Measurements from ENCODE around the gene ERBB4.
A peak's percentile ranks its signal among the peaks of the same experiment; 100 is the strongest.
"Not testable (repeated sequence)": the region's sequence is repeated elsewhere in the genome, so short reads cannot be mapped to it uniquely, and the experiment has no call there.

ERBB4 gene

GRCh38 chr2:212223696-212224095, 314.9 kb downstream of the ERBB4 start:
- no peak for DNase-seq (ENCODE audit: low spot score)

- no peak for DNase-seq (ENCODE audit: low spot score)
Measured at GRCh38 chr2:212213191-212213590, 325.4 kb downstream of the ERBB4 start.

DNA sequence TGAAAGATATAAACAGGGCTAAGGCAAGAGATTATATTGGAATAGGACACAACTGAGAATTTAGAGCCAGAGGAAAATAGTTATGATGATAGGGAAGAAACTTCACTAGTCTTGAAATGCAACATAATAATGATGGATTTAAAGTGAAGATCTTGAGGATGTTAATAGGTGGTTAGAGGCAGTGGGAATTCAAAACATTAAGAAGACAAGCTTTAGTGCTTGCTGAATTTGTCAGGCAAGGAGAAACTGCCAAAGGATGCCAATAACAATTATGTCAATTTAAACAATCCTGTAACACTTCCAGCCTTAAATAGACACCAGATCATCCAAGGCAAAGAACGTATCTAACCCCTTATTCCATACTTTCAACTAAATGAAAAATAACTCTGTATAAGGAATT, 330.1 kb downstream of the ERBB4 start:
- no peak for DNase-seq (ENCODE audit: low spot score)

GRCh38 chr2:212197776-212198175, 340.8 kb downstream of the ERBB4 start:
- no peak for DNase-seq (ENCODE audit: low spot score)

- DNase-seq (ENCODE audit: low spot score), result no peak
Measured at GRCh38 chr2:212195626-212196025, 343.0 kb downstream of the ERBB4 start.

- DNase-seq (ENCODE audit: low spot score), result no peak
Measured at GRCh38 chr2:212194396-212194795, 344.2 kb downstream of the ERBB4 start.

GRCh38 chr2:212193803-212194202, 344.8 kb downstream of the ERBB4 start:
- DNase-seq (ENCODE audit: low spot score), result no peak

DNA sequence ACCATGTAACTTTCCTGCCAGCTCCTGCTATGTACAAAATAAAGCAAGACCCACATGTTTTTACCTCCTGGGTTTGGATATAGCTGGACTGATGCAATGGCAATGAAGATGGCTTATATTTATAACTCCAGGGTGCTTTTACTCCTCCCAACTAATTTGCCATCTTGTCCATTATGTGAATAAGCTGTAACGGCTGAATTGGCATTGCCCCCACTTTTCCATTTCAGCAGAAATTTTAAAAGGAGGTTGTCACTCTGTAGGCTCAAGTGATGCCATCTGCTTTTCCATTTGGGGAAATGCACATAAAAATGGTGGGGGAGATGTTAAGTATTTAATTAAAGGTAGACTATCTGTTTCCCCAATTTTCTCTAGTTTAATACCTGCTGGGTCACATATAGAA, 345.5 kb downstream of the ERBB4 start:
- no peak for DNase-seq (ENCODE audit: low spot score)

- not testable (repeated sequence) for DNase-seq (ENCODE audit: low spot score)
Measured at GRCh38 chr2:212191438-212191837, 347.2 kb downstream of the ERBB4 start.

DNA sequence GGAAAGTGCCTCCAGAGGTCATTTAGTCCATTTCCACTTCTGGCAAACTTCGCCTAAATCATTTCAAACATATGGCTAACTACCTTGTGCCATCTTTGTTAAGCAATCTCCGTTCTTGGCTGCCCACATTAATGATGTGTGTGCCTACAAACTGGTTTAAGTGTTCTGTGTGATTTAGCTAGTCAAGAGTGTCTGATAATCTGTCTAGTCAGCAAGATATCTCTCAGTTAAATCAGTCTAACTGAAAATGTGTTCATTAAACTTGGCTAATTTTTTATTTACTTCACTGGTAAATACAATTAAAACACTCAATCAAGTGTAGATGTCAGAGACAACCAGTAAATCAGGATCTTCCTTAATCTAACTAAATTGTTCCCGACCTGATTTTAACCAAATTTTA, 352.4 kb downstream of the ERBB4 start:
- no peak for DNase-seq (ENCODE audit: low spot score)

- DNase-seq (ENCODE audit: low spot score), result no peak
Measured at GRCh38 chr2:212181646-212182045, 357.0 kb downstream of the ERBB4 start.

DNA sequence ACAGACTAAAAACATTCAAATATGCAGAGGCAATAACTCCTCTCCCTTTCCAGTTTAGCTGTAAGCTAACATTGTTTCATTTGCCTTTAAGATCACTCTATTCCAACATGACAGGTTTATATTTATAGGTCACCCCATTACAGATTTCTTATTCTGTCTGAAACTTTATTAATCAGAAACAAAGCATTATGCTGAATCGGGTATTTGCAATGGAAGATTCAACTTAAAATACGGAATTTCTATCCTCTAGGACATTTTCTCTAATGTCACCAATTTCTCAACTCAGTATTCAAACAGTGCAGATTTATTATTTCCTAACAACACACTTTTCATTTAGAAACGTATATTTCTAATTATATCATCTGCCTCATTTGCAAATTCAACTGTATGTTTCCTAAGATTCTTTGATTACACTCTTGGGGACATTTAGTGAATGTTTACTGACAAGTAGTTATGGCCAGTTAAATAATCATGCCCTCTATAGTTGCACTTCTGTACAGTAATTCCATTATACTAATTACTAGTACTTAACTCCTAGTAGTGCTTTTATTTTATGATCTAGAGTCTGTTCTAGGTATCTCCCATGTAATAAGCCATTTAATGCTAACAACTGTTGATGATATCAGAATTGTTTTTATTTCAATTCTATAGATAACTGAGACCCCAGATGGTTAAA, 358.1 kb downstream of the ERBB4 start:
- no peak for DNase-seq (ENCODE audit: low spot score)

DNA sequence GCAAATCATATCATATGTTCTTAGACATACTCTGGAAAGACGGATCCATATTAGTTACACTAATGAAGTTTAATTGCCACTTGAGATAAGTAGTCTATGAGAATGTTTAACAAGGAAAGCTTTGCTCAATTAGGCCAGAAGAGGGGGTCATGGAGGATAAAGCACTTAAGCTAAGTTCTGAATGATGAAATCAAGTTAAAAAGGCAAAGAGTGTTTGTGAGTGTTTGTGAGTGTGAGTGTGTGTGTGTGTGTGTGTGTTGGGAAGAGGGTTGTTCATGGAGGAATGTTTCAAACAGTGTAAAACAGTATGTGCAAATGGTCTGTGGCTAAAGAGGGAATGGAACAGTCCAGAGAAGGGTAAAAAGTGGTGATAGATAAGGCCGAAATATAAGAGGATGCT, 360.9 kb downstream of the ERBB4 start:
- no peak for DNase-seq (ENCODE audit: low spot score)

- no peak for DNase-seq (ENCODE audit: low spot score)
Measured at GRCh38 chr2:212176151-212176550, 362.5 kb downstream of the ERBB4 start.

DNA sequence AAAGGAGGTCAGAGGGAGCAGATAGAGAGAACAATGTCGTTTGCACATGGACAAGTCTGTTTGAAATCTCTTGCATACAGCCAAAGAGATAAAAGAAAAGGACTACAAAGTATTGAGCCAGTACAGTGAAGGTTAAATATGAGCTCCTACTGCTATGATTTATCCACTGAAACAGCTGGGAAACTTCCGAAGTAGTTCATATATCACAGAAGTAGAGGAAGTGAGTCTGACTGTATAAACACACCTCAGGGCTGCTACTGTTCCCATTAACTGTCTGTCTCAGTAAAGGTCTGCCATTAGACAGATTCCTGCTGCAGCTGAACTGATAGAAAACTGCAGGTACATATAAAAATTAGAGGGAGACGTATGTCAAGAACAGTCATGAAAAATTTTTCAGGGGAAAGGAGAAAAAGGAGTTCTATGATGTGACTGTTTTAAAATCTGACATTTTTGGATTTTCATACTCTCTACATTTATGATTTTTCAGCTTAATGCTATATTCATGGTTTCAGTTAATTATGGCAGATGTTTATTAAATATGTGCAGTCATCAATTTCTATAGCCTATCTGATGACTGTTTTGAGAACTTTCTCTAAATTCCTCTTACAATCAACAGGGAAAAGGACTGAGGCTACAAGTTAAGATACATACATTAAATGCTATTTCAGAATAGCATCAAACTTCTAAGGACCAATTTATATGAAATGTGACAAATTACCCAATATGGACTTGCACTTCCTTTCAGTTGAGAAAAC, 364.7 kb downstream of the ERBB4 start:
- DNase-seq (ENCODE audit: low spot score), result no peak

GRCh38 chr2:212173331-212173730, 365.3 kb downstream of the ERBB4 start:
- no peak for DNase-seq (ENCODE audit: low spot score)

DNA sequence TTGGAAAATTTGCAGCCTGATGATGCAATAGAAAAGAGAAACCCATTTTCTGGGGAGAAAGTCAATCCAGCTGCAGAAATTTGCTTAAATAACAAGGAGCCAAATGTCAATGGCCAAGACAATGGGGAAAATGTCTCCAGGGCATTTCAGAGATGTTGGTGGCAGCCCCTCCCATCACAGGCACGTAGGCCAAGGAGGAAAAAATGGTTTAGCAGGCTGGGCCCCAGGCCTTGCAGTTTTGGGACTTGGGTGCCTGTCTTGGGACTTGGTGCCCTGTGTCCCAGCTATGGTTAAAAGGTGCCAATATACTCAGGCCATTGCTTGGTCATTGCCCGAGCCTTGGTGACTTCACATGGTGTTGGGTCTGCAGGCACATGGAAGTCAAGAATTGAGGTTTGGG, 368.2 kb downstream of the ERBB4 start:
- no peak for DNase-seq (ENCODE audit: low spot score)

DNA sequence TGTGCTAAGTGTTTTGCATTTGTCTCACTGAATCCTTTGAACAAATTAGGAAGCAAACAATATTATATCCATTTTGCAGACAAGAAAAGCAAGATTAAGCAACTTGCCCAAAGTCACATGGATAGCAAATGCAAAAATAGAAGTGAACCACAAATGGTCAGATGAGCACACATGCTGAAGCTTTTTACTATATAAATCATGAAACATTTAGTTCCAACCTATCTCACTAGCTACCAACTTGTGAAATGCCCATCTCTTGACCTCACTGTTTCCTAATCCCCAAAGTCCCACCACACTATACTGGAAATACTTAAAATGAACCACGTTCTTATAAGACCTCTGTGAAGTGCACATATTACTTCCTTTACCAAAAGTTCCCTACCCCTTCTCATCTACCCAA, 380.5 kb downstream of the ERBB4 start:
- no peak for DNase-seq (ENCODE audit: low spot score)

- peak; percentile 12 for DNase-seq (ENCODE audit: low spot score)
Measured at GRCh38 chr2:212157012-212157411, 381.6 kb downstream of the ERBB4 start.

GRCh38 chr2:212156088-212156487, 382.5 kb downstream of the ERBB4 start:
- no peak for DNase-seq (ENCODE audit: low spot score)

DNA sequence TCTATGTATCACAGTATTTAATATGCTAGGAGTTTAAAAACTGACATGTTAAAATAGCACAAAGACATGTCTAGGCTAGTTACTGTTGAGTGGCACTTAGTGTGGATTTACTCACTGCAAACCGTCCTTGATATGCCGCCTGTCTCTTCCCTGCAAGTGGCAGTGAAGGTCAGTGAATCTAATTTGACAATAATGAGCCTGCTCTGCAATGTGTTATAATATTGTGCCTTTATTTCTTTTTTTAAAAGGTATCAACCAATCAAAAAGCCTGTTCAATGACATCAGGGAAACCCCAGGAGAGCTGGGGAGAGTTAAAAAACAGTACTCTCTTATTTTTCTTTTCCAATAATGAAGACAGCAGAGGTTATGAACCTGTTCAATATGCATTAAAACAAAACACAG, 384.1 kb downstream of the ERBB4 start:
- DNase-seq (ENCODE audit: low spot score), result no peak

- no peak for DNase-seq (ENCODE audit: low spot score)
Measured at GRCh38 chr2:212153923-212154322, 384.7 kb downstream of the ERBB4 start.

DNA sequence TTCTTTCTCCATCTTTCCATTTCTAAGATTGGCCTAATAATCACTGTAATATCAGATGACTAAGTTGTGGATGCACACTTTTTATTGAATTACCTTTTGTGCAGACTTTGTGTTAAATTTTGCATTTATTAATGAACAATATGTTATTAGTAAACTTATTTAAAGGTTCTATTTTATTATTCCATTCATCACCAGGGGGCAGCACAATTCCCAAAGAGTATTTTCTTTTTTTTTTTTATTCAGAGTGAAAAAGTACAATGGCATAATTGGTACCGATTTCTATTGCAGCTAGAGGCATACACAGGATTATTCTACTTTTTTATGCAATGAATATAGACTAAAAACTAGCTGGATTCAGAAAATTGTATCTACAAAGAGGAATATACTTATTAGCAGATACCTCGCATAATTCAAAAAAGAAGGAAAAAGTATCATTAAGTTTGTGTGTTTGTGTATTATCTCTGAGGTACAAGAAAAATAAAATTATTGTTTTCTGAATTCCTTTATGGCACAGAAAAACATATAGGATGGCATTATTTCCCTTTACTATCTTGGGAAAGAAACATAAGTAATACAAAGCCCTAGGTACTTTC, 390.6 kb downstream of the ERBB4 start:
- no peak for DNase-seq (ENCODE audit: low spot score)
